NCI-H524 treated with DMSO at 0.1 percent for 48 hours (cell line): ENCODE results near the gene LIPC.
A peak's percentile ranks its signal among the peaks of the same experiment; 100 is the strongest.

Source experiments
- DNase-seq: peaks from one replicate; lab custom pipeline; 2025; lab: John Stamatoyannopoulos, UW

The LIPC gene

GRCh38 chr15:58436552-58436951, 4.8 kb downstream of the LIPC start:
- DNase-seq, result no peak

GRCh38 chr15:58437531-58438105, 5.8 kb downstream of the LIPC start:
- DNase-seq, result no peak

- no peak for DNase-seq
Observed at GRCh38 chr15:58438111-58438510, 6.3 kb downstream of the LIPC start.

GRCh38 chr15:58438956-58439355, 7.2 kb downstream of the LIPC start:
- DNase-seq, result peak; percentile 55

GRCh38 chr15:58440158-58440910, 8.5 kb downstream of the LIPC start:
- DNase-seq, result no peak

GRCh38 chr15:58440922-58441321, 9.1 kb downstream of the LIPC start:
- DNase-seq, result no peak

- DNase-seq, result no peak
Observed at GRCh38 chr15:58441376-58442070, 9.7 kb downstream of the LIPC start.

GRCh38 chr15:58442122-58442521, 10.3 kb downstream of the LIPC start:
- no peak for DNase-seq

GRCh38 chr15:58443308-58443707, 11.5 kb downstream of the LIPC start:
- DNase-seq, result no peak

GRCh38 chr15:58444056-58444455, 12.3 kb downstream of the LIPC start:
- DNase-seq, result no peak

- DNase-seq, result no peak
Observed at GRCh38 chr15:58444658-58445332, 13.0 kb downstream of the LIPC start.

- DNase-seq, result no peak
Observed at GRCh38 chr15:58445865-58446264, 14.1 kb downstream of the LIPC start.

- DNase-seq, result no peak
Observed at GRCh38 chr15:58446521-58446920, 14.7 kb downstream of the LIPC start.

- DNase-seq, result no peak
Observed at GRCh38 chr15:58447271-58448010, 15.7 kb downstream of the LIPC start.

GRCh38 chr15:58448331-58448730, 16.5 kb downstream of the LIPC start:
- DNase-seq, result no peak

- DNase-seq, result no peak
Observed at GRCh38 chr15:58448906-58449305, 17.1 kb downstream of the LIPC start.

GRCh38 chr15:58451826-58452225, 20.0 kb downstream of the LIPC start:
- DNase-seq, result no peak

GRCh38 chr15:58452775-58453174, 21.0 kb downstream of the LIPC start:
- no peak for DNase-seq

- DNase-seq, result peak; percentile 38
Observed at GRCh38 chr15:58453931-58454793, 22.4 kb downstream of the LIPC start.

- DNase-seq, result peak; percentile 56
Observed at GRCh38 chr15:58454950-58455401, 23.2 kb downstream of the LIPC start.

GRCh38 chr15:58457466-58457965, 25.7 kb downstream of the LIPC start:
- no peak for DNase-seq
